Loucy (cell line): Measurements from ENCODE around the gene ST7L.

Experiments
- CTCF ChIP-seq: fragments of 200-600 bp; sonication (generic); conservative IDR thresholded peaks from 2 replicates; pipeline ENCODE4 v1.5.1; 2014; ENCODE audit warnings: mild to moderate bottlenecking, antibody characterized with exemption, low read length
- EZH2phosphoT487 ChIP-seq: fragments of 200-600 bp; IDR thresholded peaks from 2 replicates; pipeline ENCODE4 v1.6.1; 2018; ENCODE audit warnings: antibody characterized with exemption, mild to moderate bottlenecking, moderate library complexity, borderline replicate concordance

- TF ChIP-seq CTCF (no peak), EZH2phosphoT487 (no peak)
Measured at GRCh38 chr1:112528076-112528475, 90.9 kb downstream of the ST7L start.
